Measurements from ENCODE around the gene MTG1. TPM values are rescaled to one million over a fixed set of nuclear protein-coding genes. Genes with fewer than 3 reads are reported as not detected.

The MTG1 gene
- polyA plus RNA-seq, 3 donors: 13.0 to 45.8 (median 17.1) TPM

DNA sequence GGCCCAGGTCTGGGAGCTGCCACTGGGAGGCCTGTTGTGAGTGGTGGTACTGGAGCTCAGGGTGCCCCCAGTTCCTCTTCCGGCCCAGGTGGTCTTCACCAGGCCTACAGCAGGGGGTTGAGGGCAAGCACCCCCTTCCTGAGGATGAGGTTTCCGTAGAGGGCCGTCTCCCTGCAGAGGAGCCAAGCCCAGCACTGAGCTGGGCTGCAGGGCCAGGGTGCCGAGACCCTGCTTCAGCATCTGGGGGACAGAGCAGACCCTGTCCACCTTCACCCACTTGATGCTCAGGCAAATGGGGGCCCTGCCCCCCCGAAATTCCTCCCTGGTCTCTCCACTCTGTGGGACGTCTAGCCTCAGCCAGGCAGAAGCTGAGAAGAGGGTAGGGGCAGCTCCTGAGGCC is 38.7 kb upstream of the MTG1 start:
- TF ChIP-seq, protein P1, sequence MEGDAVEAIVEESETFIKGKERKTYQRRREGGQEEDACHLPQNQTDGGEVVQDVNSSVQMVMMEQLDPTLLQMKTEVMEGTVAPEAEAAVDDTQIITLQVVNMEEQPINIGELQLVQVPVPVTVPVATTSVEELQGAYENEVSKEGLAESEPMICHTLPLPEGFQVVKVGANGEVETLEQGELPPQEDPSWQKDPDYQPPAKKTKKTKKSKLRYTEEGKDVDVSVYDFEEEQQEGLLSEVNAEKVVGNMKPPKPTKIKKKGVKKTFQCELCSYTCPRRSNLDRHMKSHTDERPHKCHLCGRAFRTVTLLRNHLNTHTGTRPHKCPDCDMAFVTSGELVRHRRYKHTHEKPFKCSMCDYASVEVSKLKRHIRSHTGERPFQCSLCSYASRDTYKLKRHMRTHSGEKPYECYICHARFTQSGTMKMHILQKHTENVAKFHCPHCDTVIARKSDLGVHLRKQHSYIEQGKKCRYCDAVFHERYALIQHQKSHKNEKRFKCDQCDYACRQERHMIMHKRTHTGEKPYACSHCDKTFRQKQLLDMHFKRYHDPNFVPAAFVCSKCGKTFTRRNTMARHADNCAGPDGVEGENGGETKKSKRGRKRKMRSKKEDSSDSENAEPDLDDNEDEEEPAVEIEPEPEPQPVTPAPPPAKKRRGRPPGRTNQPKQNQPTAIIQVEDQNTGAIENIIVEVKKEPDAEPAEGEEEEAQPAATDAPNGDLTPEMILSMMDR (IDR thresholded peaks at IDR 0.05): no peak
- 81% methylated on average over 6 of the region's 6 CpGs for WGBS (ENCODE audit: insufficient coverage)

DNA sequence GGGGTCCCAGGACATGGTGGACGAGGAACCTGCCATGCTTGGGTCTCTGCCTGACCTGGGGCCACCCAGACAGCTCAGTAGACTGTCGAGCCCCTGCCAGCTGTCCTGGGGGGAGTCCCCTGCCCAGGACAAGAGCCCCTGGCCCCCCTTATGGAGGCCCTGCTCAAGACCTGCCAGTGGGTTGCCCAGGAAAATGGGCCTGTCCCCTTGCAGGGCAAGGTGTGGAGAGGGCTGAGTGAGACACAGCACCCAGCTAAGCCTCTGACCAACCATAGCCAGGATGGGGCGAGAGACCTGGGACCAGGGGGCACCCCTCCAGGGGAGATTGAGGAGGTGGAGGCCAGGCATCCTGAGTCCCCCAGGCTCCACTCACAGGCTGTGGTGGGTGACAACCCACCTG is 38.0 kb upstream of the MTG1 start:
- no peak overlapping the region for H3K4me2 ChIP-seq (replicated peaks; ENCODE audit: extremely low read depth, low read length, poor library complexity, severe bottlenecking)

More for the DNA sequence above, 38.7 kb upstream of the MTG1 start:
- Histone ChIP-seq H3K27ac (ENCODE audit: low read depth in 1 of 2, low read length in 2 of 2) (no peak overlapping the region), H3K79me2 (ENCODE audit: insufficient read depth, low read length) (peaks cover 3% of the 10 kb centered on the region), H3K27me3 (ENCODE audit: control insufficient read depth in 2 of 2, insufficient read depth in 2 of 2, low read length in 2 of 2) (no peaks in the 10 kb centered on the region), H3K4me1 (ENCODE audit: control insufficient read depth in 1 of 2, insufficient read depth in 2 of 2, low read length in 2 of 2) (peaks cover 11 to 20% of the 10 kb centered on the region in 2 donors), H3K36me3 (replicated peaks in 1 of 2; ENCODE audit: control insufficient read depth in 1 of 2, insufficient read depth in 2 of 2, low read length in 2 of 2) (peaks cover 0 to 7% of the 10 kb centered on the region in 2 donors), H2AFZ (ENCODE audit: insufficient read depth, low read depth, low read length, poor library complexity, severe bottlenecking) (no peak overlapping the region), H3K9ac (ENCODE audit: insufficient read depth, low read length, poor library complexity, severe bottlenecking) (no peak overlapping the region), H3K4me3 (replicated peaks in 1 of 3; ENCODE audit: low read depth in 2 of 3, low read length in 3 of 3) (no peak overlapping the region), H4K20me1 (ENCODE audit: insufficient read depth, low read length) (peaks cover 30% of the 10 kb centered on the region), H3K9me3 (replicated peaks in 1 of 2; ENCODE audit: control insufficient read depth in 1 of 2, insufficient read depth in 1 of 2, low read length in 2 of 2) (no peaks in the 10 kb centered on the region), H3K4me2 (replicated peaks; ENCODE audit: extremely low read depth, low read length, poor library complexity, severe bottlenecking) (no peak overlapping the region)
- Mint-ChIP-seq H3K27me3 (ENCODE audit: low read depth in 3 of 3) (peaks cover 0 to 16% (median 2%) of the 10 kb centered on the region in 3 donors), H3K9me3 (peaks cover 0 to 1% (median 0%) of the 10 kb centered on the region in 7 donors), H3K4me1 (peaks cover 12% of the 10 kb centered on the region), H3K4me3 (no peak overlapping the region), H3K36me3 (peaks cover 2 to 5% of the 10 kb centered on the region in 2 donors), H3K27ac (no peak overlapping the region)
- intact Hi-C loops (cut with micrococcal nuclease): no loop called here
- no peak for DNase-seq

More for the DNA sequence above, 38.0 kb upstream of the MTG1 start:
- Histone ChIP-seq H3K36me3 (replicated peaks in 1 of 2; ENCODE audit: control insufficient read depth in 1 of 2, insufficient read depth in 2 of 2, low read length in 2 of 2) (peaks cover 0 to 7% of the 10 kb centered on the region in 2 donors), H3K27me3 (ENCODE audit: control insufficient read depth in 2 of 2, insufficient read depth in 2 of 2, low read length in 2 of 2) (no peaks in the 10 kb centered on the region), H2AFZ (ENCODE audit: insufficient read depth, low read depth, low read length, poor library complexity, severe bottlenecking) (no peak overlapping the region), H3K4me1 (ENCODE audit: control insufficient read depth in 1 of 2, insufficient read depth in 2 of 2, low read length in 2 of 2) (peaks cover 11 to 20% of the 10 kb centered on the region in 2 donors), H4K20me1 (ENCODE audit: insufficient read depth, low read length) (peaks cover 30% of the 10 kb centered on the region), H3K9me3 (replicated peaks in 1 of 2; ENCODE audit: control insufficient read depth in 1 of 2, insufficient read depth in 1 of 2, low read length in 2 of 2) (no peaks in the 10 kb centered on the region), H3K9ac (ENCODE audit: insufficient read depth, low read length, poor library complexity, severe bottlenecking) (no peak overlapping the region), H3K4me3 (replicated peaks in 1 of 3; ENCODE audit: low read depth in 2 of 3, low read length in 3 of 3) (no peak overlapping the region), H3K27ac (ENCODE audit: low read depth in 1 of 2, low read length in 2 of 2) (no peak overlapping the region), H3K79me2 (ENCODE audit: insufficient read depth, low read length) (peaks cover 3% of the 10 kb centered on the region)
- H3K27me3 Mint-ChIP-seq (ENCODE audit: low read depth in 3 of 3): peaks cover 0 to 10% (median 0%) of the 10 kb centered on the region in 3 donors
- intact Hi-C loops (cut with micrococcal nuclease): no loop called here
- H3K4me1 Mint-ChIP-seq: peaks cover 12% of the 10 kb centered on the region
- TF ChIP-seq, protein P1 (IDR thresholded peaks at IDR 0.05): no peak
- peaks cover 2 to 5% of the 10 kb centered on the region in 2 donors for H3K36me3 Mint-ChIP-seq
- H3K4me3 Mint-ChIP-seq: peak overlapping the region in 1 of 2 donors; percentile 87
- peaks cover 0 to 1% (median 0%) of the 10 kb centered on the region in 7 donors for H3K9me3 Mint-ChIP-seq
- peak overlapping the region in 1 of 7 donors; percentile 50 for H3K27ac Mint-ChIP-seq
- DNase-seq: no peak
- WGBS (ENCODE audit: insufficient coverage): 96% methylated on average over 2 of the region's 3 CpGs

All from CD14-positive monocyte (primary cell).